NCI-H2227 (cell line): ENCODE data around the gene VAT1.
"Not testable (repeated sequence)": the region's sequence is repeated elsewhere in the genome, so short reads cannot be mapped to it uniquely, and the experiment has no call there.

Experiments
- DNase-seq: peaks from one replicate; lab custom pipeline; 2025; ENCODE audit not compliant: unreplicated experiment; lab: John Stamatoyannopoulos, UW

VAT1 gene

DNA sequence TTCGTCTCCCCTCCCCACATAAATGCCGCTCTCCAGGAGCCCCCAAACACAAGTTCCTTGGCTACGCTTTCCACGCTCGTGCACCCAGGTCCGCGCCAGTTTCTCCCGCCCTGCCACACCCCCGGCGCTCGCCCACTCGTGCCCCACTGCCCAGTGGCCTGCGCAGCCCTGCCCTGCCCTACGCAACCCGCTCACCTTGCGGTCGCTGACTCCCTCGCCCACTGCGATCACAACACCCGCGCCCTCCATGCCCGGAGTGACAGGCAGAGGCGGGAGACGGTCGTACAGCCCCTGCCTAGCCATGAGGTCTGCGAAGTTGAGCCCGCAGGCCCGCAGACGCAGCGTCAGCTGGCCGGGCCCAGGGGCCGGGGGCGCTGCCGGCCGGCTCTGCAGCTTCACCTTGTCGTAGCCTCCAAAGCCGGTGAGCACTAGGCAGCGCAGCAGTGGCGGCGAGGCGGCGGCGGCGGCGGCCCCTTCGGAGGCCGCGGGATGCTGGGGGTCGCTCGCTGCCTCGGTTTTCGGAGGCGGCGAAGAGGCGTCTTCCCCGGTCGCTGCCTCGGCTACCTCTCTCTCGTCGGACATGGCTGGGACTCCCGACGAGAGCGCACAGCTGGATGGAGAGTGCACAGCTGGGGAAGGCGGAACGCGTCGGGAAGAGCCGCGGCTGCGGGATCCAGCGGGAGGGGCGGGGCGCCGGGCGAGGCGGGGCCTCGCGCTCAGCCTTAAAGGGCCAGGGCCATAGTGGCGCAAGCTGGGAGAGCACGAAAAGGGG lies at the start of gene VAT1:
Gene VAT1, minus strand, starts transcription at position 645 of the 772 bp plus-strand sequence. Its CDS starts 63 bp downstream, at position 582.
- DNase-seq: peak; percentile 88

DNA sequence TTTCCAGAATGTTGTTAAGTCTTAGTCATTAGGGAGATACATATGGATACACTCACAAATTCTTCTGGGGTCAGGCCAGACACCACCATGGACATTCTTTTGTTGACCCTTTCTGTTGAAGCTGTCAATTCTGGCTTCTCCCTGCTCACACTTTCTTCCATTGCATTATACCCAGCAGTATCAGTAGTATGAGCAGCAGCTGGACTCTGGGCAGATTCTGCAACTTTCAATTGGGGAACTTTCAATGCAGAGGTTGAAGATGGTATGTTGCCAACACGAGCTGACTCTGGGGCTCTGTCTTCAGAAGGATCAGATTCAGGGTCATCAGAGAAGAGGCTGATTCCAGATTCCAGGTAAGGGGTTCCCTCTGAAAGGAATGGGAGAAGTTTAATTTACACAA lies 48.7 kb upstream of the VAT1 start:
- no peak for DNase-seq

DNA sequence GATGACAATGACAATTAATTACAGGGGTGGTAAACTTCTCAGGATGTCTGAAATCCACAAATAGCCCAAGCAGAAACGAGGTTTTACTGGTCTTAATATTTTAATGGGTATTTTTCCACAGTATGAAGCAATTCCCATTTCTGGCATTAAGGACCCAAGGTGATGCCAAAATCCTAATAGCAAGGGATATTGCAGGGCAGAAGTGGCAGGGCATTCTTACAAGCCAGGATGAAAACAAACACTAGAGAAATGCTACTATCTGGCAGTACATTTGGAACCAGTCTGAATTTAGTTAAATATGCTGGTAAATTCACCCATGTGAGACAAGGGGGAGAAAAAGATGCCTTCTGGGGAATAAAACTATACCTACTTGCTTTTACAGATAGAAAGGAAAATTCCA lies 48.1 kb upstream of the VAT1 start:
- no peak for DNase-seq

DNA sequence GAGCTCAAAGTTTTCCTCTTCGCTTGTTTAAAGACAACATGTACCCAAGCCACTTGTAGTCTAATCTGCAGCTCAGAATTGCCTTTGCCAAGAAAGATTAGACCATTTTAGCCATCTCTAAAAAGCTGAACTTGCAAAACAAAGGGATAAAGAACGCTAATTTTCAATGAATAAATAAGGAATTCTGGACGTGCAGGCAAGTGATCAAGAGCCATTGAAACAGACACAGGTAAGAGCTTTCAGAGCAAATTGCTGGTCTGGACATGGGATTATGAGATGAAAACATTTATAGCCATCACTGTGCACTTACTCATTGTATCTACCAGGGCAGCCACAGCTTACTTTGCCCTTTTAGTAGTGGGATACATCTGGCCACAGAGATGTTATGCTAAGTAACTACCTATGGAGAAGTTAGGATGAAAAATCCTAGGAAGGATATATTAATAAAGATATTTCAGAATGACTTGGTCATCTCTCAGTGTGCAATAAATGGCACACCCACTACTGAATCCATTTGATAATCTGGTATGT lies 47.2 kb upstream of the VAT1 start:
- no peak for DNase-seq

DNA sequence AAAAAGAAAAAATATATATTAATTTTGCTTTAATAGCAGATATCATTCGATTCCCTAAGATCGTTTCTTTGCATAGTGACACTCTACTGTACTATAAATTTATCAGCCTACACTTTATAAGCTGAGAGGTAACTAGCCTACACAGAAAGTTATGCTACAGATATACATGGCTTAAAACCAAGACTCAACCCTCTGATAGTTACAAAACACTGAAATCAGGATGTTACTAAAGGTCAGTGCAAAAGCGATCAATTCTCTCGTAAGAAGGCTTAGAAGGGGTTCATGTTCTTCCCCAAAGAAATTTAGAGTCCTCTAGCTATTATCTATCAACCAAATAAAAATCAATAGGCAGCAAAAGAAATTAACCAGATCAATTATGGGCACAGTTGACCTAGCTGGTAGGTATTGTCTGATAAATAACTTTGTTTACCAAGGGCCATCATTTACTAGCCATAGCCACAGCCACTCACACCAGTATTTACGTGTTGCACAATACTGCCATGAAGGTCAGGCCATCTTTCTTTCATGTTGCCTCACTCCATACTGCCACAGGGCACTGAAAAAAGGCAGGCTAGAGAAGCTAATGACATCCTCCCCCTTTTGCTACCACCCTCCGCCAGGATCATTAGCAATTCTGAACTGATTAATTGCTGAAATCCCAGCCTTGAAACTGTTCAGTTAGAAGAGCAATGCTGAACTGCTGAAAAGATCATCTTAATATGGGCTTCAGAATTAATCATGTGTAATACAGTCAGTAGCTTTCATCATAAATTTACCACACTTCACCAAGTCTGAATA lies 46.6 kb upstream of the VAT1 start:
- no peak for DNase-seq

DNA sequence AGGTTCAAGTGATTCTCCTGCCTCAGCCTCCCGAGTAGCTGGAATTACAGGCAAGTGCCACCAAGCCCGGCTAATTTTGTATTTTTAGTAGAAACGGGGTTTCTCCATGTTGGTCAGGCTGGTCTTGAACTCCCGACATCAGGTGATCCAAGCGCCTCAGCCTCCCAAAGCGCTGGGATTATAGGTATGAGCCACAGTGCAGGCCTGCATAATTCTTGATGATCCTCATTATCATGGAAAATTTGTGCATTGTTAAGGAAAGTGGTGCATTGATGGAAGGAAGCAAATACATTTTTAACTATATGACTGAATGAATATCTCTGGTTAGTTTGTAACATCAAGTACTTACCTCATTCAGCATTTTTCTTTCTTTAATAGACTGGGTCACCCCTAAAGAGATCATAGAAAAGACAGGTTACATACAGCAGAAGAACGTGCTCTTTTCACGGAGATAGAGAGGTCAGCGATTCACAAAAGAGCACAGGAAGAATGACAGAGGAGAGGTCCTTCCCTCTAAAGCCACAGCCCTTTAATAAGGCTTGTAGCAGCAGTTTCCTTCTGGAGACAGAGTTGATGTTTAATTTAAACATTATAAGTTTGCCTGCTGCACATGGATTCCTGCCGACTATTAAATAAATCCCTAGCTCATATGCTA lies 40.9 kb upstream of the VAT1 start:
- no peak for DNase-seq

DNA sequence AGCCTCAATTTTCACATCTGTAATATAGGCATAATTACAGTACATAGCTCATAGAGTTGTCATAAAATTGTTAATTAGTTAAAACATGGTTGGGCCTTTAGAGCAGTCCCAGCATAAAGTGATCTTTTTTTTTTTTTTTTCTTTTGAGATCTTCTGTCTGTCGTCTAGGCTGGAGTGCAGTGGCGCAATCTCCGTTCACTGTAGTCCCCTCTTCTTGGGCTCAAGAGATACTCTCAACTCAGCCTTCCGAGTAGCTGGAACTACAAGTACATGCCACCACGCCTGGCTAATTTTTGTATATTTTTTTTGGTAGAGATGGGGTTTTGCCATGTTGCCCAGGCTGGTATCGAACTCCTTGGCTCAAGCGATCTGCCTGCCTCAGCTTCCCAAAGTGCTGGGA lies 33.9 kb upstream of the VAT1 start:
- DNase-seq: no peak

DNA sequence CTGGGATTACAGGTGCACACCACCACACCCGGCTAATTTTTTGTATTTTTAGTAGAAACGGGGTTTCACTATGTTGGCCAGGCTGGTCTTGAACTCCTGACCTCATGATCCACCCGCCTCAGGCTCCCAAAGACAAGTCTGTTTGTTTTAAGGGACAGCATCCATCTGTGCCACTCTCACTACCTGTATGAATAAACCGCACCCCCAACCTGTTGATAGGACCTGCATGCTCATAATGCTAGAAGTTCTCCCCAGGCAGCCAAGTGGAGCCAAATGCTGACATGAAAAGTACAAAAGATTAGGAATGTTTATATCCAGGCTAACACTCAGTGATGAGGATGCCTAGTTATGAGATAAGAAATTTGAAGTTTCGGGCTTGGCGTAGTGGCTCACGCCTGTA lies 30.8 kb upstream of the VAT1 start:
- not testable (repeated sequence) for DNase-seq

DNA sequence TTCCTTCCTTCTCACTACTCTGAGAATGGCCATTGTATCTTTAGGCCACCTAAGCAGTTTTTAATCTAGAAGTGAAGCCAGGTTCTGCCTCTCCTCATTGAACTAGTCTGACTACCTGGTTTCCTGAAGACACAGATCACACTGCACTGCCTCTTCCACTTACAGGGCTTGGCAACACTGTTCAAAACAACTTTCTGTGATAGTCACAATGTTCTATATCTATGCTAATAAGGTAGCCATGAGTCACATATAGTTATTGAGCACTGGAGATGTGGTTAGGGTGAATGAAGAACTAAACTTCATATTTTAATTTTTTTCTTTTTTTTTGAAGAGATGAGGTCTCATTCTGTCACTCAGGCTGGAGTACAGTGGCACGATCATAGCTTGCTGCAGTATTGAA lies 29.8 kb upstream of the VAT1 start:
- no peak for DNase-seq

DNA sequence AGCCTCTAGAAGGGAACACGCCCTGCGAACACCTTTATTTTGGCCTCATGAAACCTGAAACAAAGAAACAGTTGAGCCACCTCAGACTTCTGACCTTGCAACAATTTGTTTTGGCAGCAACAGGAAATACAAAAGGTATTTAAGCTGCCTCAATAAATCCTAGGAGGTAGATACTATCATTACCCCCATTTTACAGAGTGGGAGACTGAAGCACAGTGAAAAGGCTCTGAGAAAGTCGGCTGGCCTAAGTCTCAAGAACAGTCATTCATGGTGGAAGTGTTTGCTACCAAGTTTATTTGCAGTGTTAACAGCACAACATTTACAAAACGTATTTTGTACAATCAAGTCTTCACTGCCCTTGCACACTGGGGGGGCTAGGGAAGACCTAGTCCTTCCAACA lies 21.8 kb upstream of the VAT1 start:
- no peak for DNase-seq

DNA sequence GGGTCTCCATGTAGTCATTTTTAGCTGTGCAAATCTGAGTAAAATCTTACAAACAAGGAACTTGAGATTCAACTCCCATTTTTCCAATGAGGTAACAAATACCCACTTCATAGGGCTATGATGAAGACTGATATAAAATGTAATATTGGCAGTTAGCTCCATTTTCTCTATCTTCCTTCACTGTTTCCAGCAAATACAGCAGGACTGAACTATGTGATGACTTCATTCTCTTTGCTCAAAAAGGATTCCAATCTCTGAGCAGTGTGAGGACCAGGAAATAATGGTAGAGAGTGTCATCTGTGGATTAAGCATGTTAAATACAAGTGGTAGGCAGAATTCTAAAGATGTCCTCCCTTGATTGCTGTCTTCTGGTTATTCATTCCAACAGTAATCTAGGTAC lies 21.1 kb upstream of the VAT1 start:
- DNase-seq: no peak

DNA sequence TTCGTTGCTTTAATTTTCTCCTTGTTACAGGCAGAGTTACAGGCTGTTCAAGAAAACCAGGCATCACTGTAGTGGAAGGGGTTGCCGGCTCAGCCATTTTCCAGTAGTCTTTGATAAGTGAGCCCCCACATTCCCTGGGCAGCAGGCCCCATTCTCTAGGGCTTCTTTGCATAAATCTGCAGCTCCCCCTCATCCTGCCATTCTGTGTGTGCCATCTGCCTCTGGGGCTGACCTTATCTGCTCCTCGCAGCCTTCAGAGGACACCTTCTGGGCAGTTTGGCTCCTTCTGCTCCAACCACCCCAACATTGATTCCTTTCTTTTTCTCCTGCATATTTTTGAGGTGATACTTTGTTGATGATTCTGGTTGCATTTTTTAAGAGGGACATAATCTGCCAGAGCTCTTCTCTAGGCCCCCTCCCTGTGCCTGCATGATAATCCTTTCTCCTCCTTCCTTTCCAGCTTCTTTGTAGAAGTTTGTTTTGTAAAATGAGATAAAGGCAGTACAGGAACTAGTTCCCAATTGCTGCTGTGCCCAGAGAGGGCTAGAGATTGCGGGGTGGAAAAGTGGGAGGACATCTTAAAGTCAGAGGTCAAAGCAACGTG lies 19.9 kb upstream of the VAT1 start:
- no peak for DNase-seq

DNA sequence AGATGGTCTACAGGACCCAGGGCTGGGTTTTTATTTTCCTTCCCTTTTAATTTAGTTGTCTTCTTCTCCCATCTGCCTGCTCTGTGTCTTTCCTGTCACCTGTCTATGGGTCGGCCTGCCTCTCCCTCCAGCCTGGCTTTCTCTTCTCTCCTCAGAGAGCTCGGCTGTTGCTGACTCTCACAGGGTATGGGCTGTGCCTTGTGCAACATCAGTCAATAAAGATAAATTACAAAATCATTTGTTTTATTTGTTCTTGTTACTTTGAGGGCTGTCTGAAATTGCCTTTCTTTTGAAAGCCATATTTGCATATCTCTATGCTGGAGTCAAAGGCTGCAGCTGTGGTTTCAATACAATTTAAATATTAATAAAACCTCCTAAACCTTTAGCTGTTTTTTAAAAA lies 18.5 kb upstream of the VAT1 start:
- no peak for DNase-seq

DNA sequence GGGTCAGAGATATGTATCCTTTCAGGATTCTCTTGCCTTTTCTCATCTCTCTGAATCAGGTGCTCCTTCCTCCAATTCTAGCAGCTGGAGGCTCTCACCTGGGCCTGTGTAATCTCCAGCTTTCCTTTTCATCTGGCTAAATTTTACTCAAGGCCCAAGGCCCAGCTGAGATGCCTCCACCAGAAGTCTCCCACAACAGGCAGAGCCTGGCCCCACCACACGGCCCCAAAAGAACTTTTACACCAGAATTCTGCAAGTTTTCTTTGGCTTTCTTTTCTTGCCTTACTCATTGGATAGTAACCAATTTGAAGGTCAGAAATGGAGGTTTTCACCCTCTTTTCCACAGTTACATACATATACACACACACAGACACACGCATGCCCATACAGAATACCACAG lies 17.5 kb upstream of the VAT1 start:
- DNase-seq: no peak

DNA sequence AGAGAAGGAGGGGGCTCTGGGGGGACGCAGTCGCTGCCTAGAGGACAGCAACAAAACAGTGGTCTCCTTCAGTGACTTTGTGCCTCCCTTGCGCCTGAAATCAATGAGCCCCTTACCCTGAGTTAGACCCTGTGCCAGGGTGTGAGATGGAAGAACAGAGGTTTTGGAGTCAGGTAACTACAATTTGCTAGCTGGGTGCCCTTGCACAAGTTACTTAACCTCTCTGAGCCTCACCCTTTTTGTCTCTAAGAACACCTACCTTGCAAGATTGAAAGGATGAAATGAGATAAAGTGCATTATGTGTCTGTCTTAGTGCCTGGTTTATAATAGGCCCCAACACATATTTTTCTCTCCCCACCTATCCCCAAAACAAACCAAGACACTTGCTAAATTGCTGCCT lies 12.7 kb upstream of the VAT1 start:
- no peak for DNase-seq

DNA sequence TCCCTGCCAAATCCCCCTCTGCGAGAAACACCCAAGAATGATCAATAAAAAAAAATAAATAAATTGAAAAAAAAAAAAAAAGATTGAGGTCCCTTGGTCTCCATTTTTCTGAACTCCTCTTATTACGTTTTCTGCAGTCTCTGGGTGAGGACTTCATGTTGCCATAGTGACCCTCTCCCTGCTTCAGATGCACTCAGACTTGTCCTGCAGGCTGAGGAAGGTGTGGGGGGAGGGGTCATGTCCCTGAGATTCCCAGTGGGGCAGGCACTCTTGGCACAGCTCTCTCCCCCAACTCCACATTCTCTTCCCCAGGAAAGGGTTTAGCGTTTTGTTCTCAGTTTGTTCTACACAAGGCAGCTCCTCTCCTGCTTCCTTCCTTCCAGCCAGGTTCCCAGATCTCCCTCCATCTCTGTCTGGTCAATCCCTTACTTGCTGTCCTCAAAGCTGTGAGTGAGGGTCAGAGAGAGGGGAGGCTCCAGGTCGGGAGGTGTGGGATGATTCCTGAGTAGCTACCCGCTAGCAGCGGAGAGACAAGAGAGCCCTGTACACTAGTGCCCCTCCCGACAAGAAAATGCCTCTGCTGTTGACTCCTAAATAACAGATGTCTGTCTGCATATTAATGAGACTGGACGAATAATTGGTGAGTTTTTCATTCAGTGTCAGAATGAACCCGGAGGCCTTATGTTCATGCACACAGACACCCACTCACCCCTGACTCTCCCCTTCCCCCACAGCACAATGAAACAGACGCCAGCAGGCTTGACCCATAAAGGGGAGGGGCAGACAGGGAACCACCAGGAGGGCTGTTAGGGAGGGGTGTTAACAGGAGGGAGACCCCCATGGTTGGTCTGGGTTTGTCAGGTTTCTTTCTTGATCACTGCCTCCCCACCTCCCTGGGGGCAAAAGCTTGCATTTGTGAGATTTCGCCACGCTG lies 12.0 kb upstream of the VAT1 start:
- peak; percentile 32 for DNase-seq

DNA sequence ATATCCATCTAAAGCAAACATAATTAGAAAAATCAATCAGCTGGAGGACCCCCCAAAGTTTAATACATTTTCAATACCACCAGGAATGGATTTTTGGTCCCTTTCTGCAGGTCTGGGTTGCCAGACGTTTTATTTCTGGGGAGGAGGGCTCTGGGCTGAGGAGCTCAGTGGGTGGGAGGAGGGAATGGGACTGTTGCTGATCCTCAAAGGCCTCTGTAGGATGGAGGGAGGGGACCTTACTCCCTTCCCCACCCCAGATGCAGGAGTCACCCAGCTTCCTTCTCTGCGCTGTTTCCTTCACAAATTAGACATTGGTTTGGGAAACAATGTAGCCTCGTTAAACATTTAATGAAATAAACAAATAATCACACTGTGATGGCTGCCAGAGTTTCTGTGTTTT lies 9.5 kb upstream of the VAT1 start:
- DNase-seq: no peak

DNA sequence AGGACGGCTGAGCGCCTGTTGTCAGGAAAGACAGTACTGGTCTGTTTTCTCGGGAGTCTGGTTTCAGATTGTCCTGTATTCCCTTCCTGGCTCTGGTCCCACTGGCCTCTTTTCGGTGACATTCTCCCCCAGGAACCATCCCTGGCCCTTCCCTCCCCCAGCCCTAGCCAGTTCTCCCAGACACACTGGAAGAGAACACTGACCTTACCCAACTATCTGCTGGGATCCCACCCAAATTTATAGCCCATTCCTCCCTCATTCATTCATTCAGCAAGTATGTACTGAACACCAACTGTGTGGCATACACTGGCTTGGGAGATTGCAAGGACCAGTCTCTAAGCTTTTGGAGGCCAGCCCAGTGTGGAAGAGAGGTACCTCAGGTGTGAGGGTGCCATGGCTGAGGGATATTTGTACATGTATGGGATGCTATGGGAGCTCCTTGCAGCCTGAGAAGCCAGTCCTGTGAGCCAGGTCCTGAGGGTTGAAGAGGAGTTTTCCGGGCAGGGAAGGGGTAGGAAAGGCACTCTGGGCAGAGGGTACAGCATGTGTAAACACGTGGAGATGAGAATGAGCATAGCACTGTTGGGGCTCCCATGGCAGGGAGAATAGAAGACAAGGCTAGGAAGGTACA lies 8.1 kb upstream of the VAT1 start:
- DNase-seq: no peak

DNA sequence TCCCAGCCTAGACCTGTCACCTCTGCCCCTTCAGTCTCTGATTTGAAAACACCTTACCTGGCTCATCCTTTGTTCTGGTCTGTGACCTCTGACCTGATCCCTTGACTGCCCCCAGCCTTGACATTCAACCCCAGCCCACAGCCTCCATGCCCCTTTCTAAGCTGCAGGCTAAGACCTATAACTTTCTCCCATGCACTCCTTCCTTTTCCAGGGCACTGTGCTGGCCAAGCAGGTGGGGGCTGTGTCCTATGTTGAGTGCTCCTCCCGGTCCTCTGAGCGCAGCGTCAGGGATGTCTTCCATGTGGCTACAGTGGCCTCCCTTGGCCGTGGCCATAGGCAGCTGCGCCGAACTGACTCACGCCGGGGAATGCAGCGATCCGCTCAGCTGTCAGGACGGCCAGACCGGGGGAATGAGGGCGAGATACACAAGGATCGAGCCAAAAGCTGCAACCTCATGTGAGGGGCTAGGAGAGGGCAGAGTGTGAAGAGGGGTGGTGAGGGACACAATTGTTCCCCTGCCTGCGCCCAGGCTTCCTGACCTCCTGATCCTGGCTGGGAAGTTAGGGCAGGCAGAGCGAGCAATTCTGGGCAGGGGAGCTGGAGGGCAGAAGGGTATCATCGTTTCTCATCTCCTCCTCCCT lies 6.2 kb upstream of the VAT1 start:
- DNase-seq: no peak
